Measurements from ENCODE around the gene HRCT1. TPM values are rescaled to one million over a fixed set of nuclear protein-coding genes. Genes with fewer than 3 reads are reported as not detected.
"Not testable (repeated sequence)": the region's sequence is repeated elsewhere in the genome, so short reads cannot be mapped to it uniquely, and the experiment has no call there.

Gene HRCT1
- total RNA-seq, 4 donors from 2014 or later: 0.81 to 11.8 (median 3.3) TPM

DNA sequence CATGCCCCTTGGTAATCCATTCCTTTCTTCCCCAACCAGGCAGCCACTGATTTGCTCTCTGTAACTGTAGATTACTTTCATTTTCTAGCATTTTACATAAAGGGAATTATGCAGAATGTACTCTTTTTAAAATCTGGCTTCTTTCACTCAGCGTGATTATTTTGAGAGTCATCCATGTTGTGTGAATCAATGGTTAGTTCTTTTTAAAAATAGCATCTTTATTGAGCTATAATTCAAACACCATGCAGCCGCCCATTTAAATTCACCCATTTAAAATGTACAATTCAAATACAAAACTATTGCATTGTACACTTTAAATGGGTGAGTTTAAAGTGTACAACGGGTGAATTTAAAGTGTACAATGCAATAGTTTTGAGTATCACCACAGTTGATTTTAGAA is 33.5 kb upstream of the HRCT1 start:
- TF ChIP-seq POLR2A (IDR thresholded peaks at IDR 0.05): no peak
- TF ChIP-seq, protein P1, sequence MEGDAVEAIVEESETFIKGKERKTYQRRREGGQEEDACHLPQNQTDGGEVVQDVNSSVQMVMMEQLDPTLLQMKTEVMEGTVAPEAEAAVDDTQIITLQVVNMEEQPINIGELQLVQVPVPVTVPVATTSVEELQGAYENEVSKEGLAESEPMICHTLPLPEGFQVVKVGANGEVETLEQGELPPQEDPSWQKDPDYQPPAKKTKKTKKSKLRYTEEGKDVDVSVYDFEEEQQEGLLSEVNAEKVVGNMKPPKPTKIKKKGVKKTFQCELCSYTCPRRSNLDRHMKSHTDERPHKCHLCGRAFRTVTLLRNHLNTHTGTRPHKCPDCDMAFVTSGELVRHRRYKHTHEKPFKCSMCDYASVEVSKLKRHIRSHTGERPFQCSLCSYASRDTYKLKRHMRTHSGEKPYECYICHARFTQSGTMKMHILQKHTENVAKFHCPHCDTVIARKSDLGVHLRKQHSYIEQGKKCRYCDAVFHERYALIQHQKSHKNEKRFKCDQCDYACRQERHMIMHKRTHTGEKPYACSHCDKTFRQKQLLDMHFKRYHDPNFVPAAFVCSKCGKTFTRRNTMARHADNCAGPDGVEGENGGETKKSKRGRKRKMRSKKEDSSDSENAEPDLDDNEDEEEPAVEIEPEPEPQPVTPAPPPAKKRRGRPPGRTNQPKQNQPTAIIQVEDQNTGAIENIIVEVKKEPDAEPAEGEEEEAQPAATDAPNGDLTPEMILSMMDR (IDR thresholded peaks at IDR 0.05): no peak
- Histone ChIP-seq H3K27ac (no peak overlapping the region), H3K4me3 (replicated peaks in 1 of 3) (no peak overlapping the region), H3K4me1 (no peaks in the 10 kb centered on the region), H3K27me3 (no peaks in the 10 kb centered on the region), H3K9me3 (no peaks in the 10 kb centered on the region), H3K36me3 (no peaks in the 10 kb centered on the region)
- 76 to 78% methylated on average over 3 of the region's 3 CpGs for WGBS, 2 donors
- no peak for DNase-seq
- intact Hi-C loops (cut with DNase I): no loop called here

DNA sequence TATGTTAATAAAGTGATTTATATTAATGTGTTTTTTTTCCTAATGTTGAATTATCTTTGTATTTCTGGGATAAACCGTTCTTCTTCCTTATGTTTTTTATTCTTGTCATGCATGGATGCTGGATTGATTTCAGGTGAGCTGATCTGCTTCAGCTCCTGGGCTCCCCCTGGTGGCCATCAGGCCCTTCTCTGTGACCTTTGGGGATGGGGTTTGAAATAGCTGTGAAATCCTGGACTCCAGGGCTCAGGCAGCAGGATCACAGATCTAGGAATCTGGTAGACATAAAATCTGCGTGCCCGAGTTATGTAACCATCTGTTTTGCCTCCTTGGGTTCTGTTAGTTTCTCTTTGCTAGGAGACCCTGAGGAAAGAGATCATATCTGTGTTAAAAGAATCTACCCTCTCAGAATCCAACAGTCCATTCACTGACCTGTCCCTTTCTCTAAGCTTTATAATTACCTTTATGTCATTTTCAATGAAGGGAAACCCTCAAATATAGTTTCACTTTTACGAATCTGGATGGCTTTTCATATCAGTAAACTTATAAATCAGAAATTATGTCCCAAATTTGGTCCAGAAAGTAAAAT is 23.6 kb upstream of the HRCT1 start:
- H3K36me3 ChIP-seq: no peaks in the 10 kb centered on the region
- H3K27ac ChIP-seq: no peak overlapping the region
- TF ChIP-seq, protein P1 (IDR thresholded peaks at IDR 0.05): peak; percentile 89 to 94 (median 94)
- TF ChIP-seq POLR2A (IDR thresholded peaks at IDR 0.05): no peak
- peak; percentile 86 to 92 for DNase-seq
- intact Hi-C loops (cut with DNase I): loop anchor here (2.0 to 10.0 kb wide), 3 partner anchors 55 to 238 kb away; partner anchors contain the start of genes FAM221B and TMEM8B
- 1 to 3% methylated on average over 4 of the region's 4 CpGs for WGBS, 2 donors
- H3K4me1 ChIP-seq: no peaks in the 10 kb centered on the region
- no peaks in the 10 kb centered on the region for H3K9me3 ChIP-seq
- H3K4me3 ChIP-seq (replicated peaks in 1 of 3): no peak overlapping the region
- H3K27me3 ChIP-seq: no peaks in the 10 kb centered on the region

DNA sequence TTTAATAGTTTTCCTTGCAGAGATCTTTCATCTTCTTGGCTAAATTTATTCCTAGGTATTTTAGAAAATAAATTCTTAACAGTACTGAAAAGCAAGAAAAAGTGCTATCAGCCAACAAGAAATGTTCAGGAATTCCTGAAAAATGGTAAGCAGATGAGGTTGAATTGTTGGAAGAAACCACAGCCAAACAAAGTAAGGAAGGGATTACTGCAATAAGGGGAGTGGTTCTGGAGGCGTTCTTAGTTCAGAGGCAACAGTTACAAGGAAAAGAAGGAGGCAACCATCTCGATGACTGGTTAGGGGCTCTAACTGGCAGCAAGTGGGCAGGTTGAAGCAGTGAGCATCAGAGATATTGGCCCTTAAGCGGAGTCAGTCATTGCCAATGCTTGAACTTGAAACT is 23.0 kb upstream of the HRCT1 start:
- Histone ChIP-seq H3K27me3 (no peaks in the 10 kb centered on the region), H3K4me3 (replicated peaks in 1 of 3) (no peak overlapping the region), H3K36me3 (no peaks in the 10 kb centered on the region), H3K4me1 (no peaks in the 10 kb centered on the region), H3K9me3 (no peaks in the 10 kb centered on the region), H3K27ac (no peak overlapping the region)
- WGBS, 2 donors: 68 to 72% methylated on average over 3 of the region's 3 CpGs
- TF ChIP-seq, protein P1 (IDR thresholded peaks at IDR 0.05): no peak
- TF ChIP-seq POLR2A (IDR thresholded peaks at IDR 0.05): no peak
- intact Hi-C loops (cut with DNase I): loop anchor here (2.0 to 10.0 kb wide), 3 partner anchors 56 to 238 kb away; partner anchors contain the start of genes FAM221B and TMEM8B
- DNase-seq: no peak

DNA sequence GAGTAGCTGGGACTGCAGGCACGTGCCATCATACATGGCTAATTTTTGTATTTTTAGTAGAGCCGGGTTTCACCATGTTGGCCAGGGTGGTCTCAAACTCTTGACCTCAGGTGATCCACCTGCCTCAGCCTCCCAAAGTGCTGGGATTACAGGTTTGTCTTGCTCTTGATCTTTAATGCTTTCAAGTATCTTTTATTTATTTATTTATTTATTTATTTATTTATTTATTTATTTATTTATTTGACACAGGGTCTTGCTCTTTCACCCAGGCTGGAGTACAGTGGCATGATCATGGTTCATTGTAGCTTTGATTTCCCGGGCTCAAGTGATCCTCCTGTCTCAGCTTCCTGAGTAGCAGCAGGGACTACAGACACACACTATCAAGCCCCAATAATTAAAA is 21.1 kb upstream of the HRCT1 start:
- not testable (repeated sequence) for DNase-seq; H3K4me1 ChIP-seq; H3K27me3 ChIP-seq; H3K27ac ChIP-seq; H3K9me3 ChIP-seq; H3K36me3 ChIP-seq; H3K4me3 ChIP-seq (replicated peaks in 1 of 3)
- intact Hi-C loops (cut with DNase I): loop anchor here (5.0 to 10.0 kb wide), 2 partner anchors 58 to 240 kb away; partner anchors contain the start of genes FAM221B and TMEM8B
- WGBS, 2 donors: 73 to 78% methylated on average over 3 of the region's 3 CpGs

DNA sequence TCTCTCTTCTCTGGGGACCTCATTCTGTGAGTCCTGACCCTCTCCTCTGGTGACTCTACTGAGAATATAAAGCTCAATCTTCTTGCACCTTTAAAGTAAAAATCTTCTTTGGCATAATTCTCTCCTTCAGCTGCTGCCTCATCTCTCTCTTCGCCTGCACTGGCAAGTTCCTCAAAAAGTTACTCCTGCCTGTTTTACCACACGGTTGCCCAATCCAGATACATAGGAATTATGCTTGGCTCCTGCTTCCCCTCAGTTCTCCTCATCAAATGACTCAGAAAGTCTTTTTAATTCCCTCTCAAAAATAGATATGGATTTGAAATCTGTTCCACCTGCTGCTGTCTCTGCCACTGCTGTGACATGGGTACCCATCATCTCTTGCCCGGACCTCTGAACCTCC is 14.4 kb upstream of the HRCT1 start:
- Histone ChIP-seq H3K27me3 (no peaks in the 10 kb centered on the region), H3K9me3 (no peaks in the 10 kb centered on the region), H3K4me1 (no peaks in the 10 kb centered on the region), H3K27ac (no peak overlapping the region), H3K36me3 (no peaks in the 10 kb centered on the region), H3K4me3 (replicated peaks in 1 of 3) (no peak overlapping the region)
- WGBS, 2 donors: 86 to 91% methylated on average over 3 of the region's 3 CpGs
- TF ChIP-seq, protein P1 (IDR thresholded peaks at IDR 0.05): no peak
- no peak for TF ChIP-seq POLR2A (IDR thresholded peaks at IDR 0.05)
- no peak for DNase-seq
- intact Hi-C loops (cut with DNase I): no loop called here

Measured in thyroid gland (tissue), 4 donors.